Adrenal gland (tissue), 12 donors: ENCODE measurements around the gene TRAFD1. TPM values are rescaled to one million over a fixed set of nuclear protein-coding genes. Genes with fewer than 3 reads are reported as not detected.

Experiments used
- DNase-seq, 7 donors: peaks; one replicate each; pipeline ENCODE4 v3.0.0-alpha.2; 2019 to 2020
- H3K27ac ChIP-seq, 5 donors: fragments of 200-600 bp; sonication (generic) in 4 of 5; 1 replicate in 3 of 5; 2 replicates in 2 of 5; pipeline versions ENCODE4 v1.5.1 to v1.8.0; 2016 to 2020; ENCODE audit warnings: mild to moderate bottlenecking in 1 of 5
- H3K27me3 ChIP-seq: fragments of 200-600 bp; 2 replicates; pipeline ENCODE4 v1.8.0; 2021
- H3K36me3 ChIP-seq, 2 donors: fragments of 200-600 bp; replicated peaks in 1 of 2; 1 replicate in 1 of 2; 2 replicates in 1 of 2; pipeline versions ENCODE4 v1.5.1 to v1.8.0; 2018 to 2022
- H3K4me1 ChIP-seq, 2 donors: fragments of 200-600 bp; replicated peaks in 1 of 2; 1 replicate in 1 of 2; 2 replicates in 1 of 2; pipeline versions ENCODE4 v1.5.1 to v1.8.0; 2018 to 2021
- H3K4me3 ChIP-seq, 4 donors: fragments of 200-600 bp; sonication (generic) in 3 of 4; one replicate each; pipeline ENCODE4 v1.5.1; 2016 to 2018
- H3K9me3 ChIP-seq, 3 donors: fragments of 200-600 bp; sonication (generic) in 1 of 3; replicated peaks in 1 of 3; 1 replicate in 2 of 3; 2 replicates in 1 of 3; pipeline versions ENCODE4 v1.5.1 to v1.8.0; 2016 to 2021
- POLR2A ChIP-seq, 2 donors: fragments of 450-650 bp; IDR thresholded peaks; one replicate each; pipeline ENCODE4 v1.6.1; 2017; ENCODE audit warnings: antibody characterized with exemption in 2 of 2, mild to moderate bottlenecking in 2 of 2, moderate library complexity in 1 of 2
- WGBS, 4 donors: extraction: QIAGEN DNeasy Blood & Tissue Kit in 2 of 4; methylation state at CpG; one replicate each; pipeline versions ENCODE4 v1.1.5 to v1.1.7; 2013 to 2017; 5-methylcytosine and 5-hydroxymethylcytosine counted together
- intact Hi-C, 2 donors: fragments of 100-400 bp; cut with DNase I; formaldehyde crosslinking; loops; one replicate each; pipeline versions ENCODE4 v1.14.1 to v1.15.0; 2022 to 2023
- polyA plus RNA-seq, 3 donors: library from polyadenylated mRNA; stranded (reverse); fragments of 200-250 nt in 2 of 3; fragments of 350-450 nt in 1 of 3; fragmentation: Illumina TruSeq in 1 of 3; extraction: RNeasy Lipid Tissue Mini Kit (QIAGEN cat#74804) in 1 of 3; gene quantifications; one replicate each; pipeline ENCODE4 v1.2.3, GENCODE V29; 2013 to 2014
- total RNA-seq, 9 donors: library from RNA; depleted of rRNA in 4 of 9; stranded (reverse); fragments of >200 nt in 4 of 9; fragments of 120-200 nt in 1 of 9; fragmentation: NEBNext Ultra II Directional in 1 of 9; extraction: Animal tissue kit (Norgen Biotek cat#: 25700) in 1 of 9; gene quantifications; one replicate each; pipeline versions ENCODE4 v1.1.0 to v1.2.4, GENCODE V29; 2013 to 2023
- TF ChIP-seq, protein P1 (sequence below), 6 experiments: fragments of 450-650 bp in 4 of 6; fragments of 200-600 bp in 2 of 6; sonication (generic) in 1 of 6; IDR thresholded peaks; 1 replicate in 5 of 6; 2 replicates in 1 of 6; pipeline versions ENCODE4 v1.5.1 to v1.8.0; 2016 to 2021; ENCODE audit warnings: antibody characterized with exemption in 6 of 6, mild to moderate bottlenecking in 2 of 6, moderate library complexity in 1 of 6
- donor health status: healthy with polysubstance abuse.
- donor health status: Bipolar disorder and iron deficiency.
- donor health status: DM: yes; HTN: yes; CAD: no.
- donor health status: DM: no; HTN: no; CAD: no.
- donor health status: DM: no; HTN: no; CAD: no.
- donor health status: DM: yes; HTN: yes; CAD: no.

The TRAFD1 gene
- total and polyA plus RNA-seq, 12 donors: 11.4 to 45.9 (median 28.3) TPM

DNA sequence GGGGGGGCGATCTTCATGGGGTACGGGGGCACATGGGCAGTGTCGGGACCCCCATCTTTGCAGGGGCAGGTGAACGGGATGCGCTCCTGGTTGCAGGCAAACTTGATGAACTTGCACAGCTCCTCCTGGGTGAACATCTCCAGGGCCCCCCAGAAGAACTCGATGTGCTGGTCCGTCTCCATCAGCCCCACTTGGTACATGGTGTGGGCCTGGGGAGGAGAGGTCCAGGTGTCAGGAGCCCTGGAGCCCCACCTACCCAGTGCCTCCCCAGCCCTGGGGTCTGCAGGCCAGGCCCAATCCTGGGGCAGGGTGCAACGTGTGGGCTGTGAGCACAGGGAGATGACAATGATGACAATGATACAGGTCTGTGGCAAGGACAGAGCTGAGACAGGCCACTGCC lies 37.7 kb downstream of the TRAFD1 start:
- 82 to 96% (median 94%) methylated on average over 3 to 8 of the region's 8 CpGs for WGBS, 4 donors
- no peak for TF ChIP-seq POLR2A (IDR thresholded peaks at IDR 0.05)
- TF ChIP-seq, protein P1, sequence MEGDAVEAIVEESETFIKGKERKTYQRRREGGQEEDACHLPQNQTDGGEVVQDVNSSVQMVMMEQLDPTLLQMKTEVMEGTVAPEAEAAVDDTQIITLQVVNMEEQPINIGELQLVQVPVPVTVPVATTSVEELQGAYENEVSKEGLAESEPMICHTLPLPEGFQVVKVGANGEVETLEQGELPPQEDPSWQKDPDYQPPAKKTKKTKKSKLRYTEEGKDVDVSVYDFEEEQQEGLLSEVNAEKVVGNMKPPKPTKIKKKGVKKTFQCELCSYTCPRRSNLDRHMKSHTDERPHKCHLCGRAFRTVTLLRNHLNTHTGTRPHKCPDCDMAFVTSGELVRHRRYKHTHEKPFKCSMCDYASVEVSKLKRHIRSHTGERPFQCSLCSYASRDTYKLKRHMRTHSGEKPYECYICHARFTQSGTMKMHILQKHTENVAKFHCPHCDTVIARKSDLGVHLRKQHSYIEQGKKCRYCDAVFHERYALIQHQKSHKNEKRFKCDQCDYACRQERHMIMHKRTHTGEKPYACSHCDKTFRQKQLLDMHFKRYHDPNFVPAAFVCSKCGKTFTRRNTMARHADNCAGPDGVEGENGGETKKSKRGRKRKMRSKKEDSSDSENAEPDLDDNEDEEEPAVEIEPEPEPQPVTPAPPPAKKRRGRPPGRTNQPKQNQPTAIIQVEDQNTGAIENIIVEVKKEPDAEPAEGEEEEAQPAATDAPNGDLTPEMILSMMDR (IDR thresholded peaks at IDR 0.05): no peak
- peaks cover 0 to 36% of the 10 kb centered on the region in 2 donors for H3K36me3 ChIP-seq
- no peak for DNase-seq
- H3K27ac ChIP-seq: no peak overlapping the region
- H3K9me3 ChIP-seq: no peaks in the 10 kb centered on the region
- no peaks in the 10 kb centered on the region for H3K4me1 ChIP-seq
- no peaks in the 10 kb centered on the region for H3K27me3 ChIP-seq
- no peak overlapping the region for H3K4me3 ChIP-seq
- intact Hi-C loops: no loop called here

DNA sequence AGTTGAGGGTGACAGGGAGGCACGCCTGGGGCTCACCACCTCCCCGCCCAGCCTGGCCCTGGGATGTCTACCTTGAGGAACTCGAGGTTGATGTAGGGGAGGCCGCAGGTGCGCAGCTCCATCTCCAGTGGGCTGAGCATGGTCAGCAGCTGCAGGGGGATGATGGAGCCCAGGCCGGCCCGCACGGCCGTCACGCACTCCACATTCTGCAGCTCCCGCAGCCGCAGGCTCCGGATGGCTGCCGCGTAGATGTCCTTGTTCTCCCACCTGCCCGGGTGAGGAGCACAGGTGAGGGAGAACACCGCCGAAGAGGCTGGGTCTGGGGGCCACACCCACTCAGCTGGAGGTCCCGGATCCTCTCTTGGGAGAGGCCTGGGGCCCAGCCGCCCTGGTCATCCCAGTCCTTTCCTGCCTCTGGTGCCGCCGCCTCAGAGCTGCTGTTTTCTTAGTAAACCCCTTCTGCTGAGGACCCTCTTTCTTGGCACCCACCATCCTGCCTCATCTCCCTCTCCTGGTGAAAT lies 38.2 kb downstream of the TRAFD1 start:
- Histone ChIP-seq H3K36me3 (peaks cover 0 to 32% of the 10 kb centered on the region in 2 donors), H3K4me1 (no peaks in the 10 kb centered on the region), H3K9me3 (no peaks in the 10 kb centered on the region), H3K4me3 (no peak overlapping the region), H3K27me3 (no peaks in the 10 kb centered on the region), H3K27ac (no peak overlapping the region)
- TF ChIP-seq, protein P1 (IDR thresholded peaks at IDR 0.05): no peak
- no peak for TF ChIP-seq POLR2A (IDR thresholded peaks at IDR 0.05)
- intact Hi-C loops: no loop called here
- no peak for DNase-seq
- 95 to 100% (median 98%) methylated on average over 9 to 22 of the region's 22 CpGs for WGBS, 4 donors

DNA sequence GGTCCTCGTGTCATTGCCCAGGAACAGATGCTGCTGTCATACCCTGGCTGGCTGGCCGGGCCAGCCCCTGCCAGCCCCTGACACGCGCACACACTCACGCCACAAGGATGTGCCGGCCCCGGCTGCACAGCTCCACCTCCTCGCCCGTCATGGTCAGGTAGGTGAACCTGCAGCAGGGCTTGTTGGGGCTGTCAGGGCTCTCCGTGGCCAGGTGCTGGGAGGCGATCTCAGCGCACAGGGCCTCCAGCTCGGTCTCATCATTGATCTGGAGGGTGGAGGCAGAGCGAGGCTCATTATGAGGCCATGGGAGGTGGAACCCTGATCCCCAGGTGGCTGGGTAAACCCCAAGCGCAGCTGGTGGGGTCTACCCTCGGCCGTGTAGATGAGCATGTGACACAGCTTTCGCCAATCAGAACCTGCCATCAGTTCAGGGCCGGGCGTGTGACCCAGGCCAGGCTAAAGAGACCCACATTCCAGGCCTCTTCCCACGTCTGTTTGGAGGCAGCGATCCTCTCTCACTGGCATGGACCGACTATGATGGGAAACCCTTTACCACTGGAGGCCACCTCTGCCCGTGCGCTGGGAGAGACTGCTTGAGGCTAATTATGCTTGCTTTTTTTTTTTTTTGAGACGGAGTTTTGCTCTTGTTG lies 38.8 kb downstream of the TRAFD1 start:
- Histone ChIP-seq H3K36me3 (peaks cover 0 to 26% of the 10 kb centered on the region in 2 donors), H3K4me1 (no peaks in the 10 kb centered on the region), H3K9me3 (no peaks in the 10 kb centered on the region), H3K27me3 (no peaks in the 10 kb centered on the region), H3K4me3 (no peak overlapping the region), H3K27ac (no peak overlapping the region)
- DNase-seq: no peak
- intact Hi-C loops: no loop called here
- TF ChIP-seq, protein P1 (IDR thresholded peaks at IDR 0.05): no peak
- TF ChIP-seq POLR2A (IDR thresholded peaks at IDR 0.05): no peak
- 94 to 97% (median 96%) methylated on average over 19 to 26 of the region's 26 CpGs for WGBS, 4 donors

DNA sequence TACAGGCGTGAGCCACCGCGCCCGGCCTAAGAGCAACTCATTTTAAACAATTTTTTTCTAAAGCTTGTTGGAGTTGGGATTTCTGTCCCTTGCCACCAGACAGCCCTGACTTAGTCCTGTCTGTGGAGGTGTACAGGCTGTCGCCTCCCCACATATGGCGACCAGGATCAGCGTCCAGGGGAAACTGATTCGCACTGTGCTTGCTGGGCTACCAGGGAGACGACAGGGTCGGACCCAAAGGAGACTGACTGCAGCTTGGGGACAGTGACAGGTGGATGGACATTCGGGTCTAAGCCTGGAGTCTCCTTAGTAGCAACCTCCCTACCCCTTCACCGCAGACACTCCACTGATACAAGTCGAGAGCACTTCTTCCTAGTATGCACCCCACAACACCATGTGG lies 40.3 kb downstream of the TRAFD1 start:
- H3K27ac ChIP-seq: no peak overlapping the region
- no peaks in the 10 kb centered on the region for H3K27me3 ChIP-seq
- peaks cover 0 to 26% of the 10 kb centered on the region in 2 donors for H3K36me3 ChIP-seq
- no peaks in the 10 kb centered on the region for H3K4me1 ChIP-seq
- no peaks in the 10 kb centered on the region for H3K9me3 ChIP-seq
- TF ChIP-seq, protein P1 (IDR thresholded peaks at IDR 0.05): no peak
- no peak for TF ChIP-seq POLR2A (IDR thresholded peaks at IDR 0.05)
- intact Hi-C loops: no loop called here
- no peak for DNase-seq
- WGBS, 4 donors: 96 to 98% (median 97%) methylated on average over 9 to 13 of the region's 13 CpGs
- no peak overlapping the region for H3K4me3 ChIP-seq
